Measurements from ENCODE around the gene RTL5.

Gene RTL5

DNA sequence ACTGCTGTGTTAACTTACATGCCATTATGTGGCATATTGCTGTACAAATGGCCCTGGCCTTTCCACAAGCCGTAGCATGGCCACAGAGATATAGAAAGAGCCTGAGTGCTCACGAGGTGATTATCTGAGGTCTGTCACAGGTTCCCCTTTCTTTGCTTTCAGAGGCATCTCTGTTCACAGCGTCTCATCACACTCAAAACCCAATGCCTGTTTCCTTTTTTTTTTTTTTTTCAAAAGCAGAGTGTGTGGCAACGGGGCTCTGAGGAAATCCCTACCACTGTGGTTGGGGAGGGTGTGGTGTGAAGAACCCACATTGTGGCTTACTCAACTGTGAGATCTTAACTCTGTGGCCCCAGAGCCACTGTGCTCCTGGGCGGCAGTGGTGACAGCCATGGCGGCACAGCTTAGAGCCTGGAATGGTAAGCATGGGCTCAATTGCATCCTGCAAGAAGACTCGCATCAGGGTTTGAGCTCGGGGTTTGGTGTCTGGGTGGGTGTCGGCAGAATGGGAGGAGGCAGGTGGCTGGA lies 30.8 kb downstream of the RTL5 start:
- ATAC-seq = no peak
- TF ChIP-seq, protein P1, sequence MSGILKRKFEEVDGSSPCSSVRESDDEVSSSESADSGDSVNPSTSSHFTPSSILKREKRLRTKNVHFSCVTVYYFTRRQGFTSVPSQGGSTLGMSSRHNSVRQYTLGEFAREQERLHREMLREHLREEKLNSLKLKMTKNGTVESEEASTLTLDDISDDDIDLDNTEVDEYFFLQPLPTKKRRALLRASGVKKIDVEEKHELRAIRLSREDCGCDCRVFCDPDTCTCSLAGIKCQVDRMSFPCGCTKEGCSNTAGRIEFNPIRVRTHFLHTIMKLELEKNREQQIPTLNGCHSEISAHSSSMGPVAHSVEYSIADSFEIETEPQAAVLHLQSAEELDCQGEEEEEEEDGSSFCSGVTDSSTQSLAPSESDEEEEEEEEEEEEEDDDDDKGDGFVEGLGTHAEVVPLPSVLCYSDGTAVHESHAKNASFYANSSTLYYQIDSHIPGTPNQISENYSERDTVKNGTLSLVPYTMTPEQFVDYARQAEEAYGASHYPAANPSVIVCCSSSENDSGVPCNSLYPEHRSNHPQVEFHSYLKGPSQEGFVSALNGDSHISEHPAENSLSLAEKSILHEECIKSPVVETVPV (CRISPR knock-in tag; IDR thresholded peaks at IDR 0.05) = no peak
- no peak for TF ChIP-seq GLIS3 (CRISPR knock-in tag; IDR thresholded peaks at IDR 0.05)
- TF ChIP-seq TOX (CRISPR knock-in tag; IDR thresholded peaks at IDR 0.05; ENCODE audit: borderline replicate concordance) = no peak
- no peak for TF ChIP-seq BACH2 (CRISPR knock-in tag; IDR thresholded peaks at IDR 0.05; ENCODE audit: borderline replicate concordance)
- TF ChIP-seq ZFP3 (CRISPR knock-in tag; IDR thresholded peaks at IDR 0.05) = no peak
- TF ChIP-seq ZNF8 (CRISPR knock-in tag; IDR thresholded peaks at IDR 0.05) = no peak
- TF ChIP-seq TCF4 (CRISPR knock-in tag; IDR thresholded peaks at IDR 0.05; ENCODE audit: borderline replicate concordance) = no peak
- TF ChIP-seq, protein P2, sequence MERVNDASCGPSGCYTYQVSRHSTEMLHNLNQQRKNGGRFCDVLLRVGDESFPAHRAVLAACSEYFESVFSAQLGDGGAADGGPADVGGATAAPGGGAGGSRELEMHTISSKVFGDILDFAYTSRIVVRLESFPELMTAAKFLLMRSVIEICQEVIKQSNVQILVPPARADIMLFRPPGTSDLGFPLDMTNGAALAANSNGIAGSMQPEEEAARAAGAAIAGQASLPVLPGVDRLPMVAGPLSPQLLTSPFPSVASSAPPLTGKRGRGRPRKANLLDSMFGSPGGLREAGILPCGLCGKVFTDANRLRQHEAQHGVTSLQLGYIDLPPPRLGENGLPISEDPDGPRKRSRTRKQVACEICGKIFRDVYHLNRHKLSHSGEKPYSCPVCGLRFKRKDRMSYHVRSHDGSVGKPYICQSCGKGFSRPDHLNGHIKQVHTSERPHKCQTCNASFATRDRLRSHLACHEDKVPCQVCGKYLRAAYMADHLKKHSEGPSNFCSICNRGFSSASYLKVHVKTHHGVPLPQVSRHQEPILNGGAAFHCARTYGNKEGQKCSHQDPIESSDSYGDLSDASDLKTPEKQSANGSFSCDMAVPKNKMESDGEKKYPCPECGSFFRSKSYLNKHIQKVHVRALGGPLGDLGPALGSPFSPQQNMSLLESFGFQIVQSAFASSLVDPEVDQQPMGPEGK (CRISPR knock-in tag; IDR thresholded peaks at IDR 0.05; ENCODE audit: borderline replicate concordance) = no peak
- TF ChIP-seq, protein P3, sequence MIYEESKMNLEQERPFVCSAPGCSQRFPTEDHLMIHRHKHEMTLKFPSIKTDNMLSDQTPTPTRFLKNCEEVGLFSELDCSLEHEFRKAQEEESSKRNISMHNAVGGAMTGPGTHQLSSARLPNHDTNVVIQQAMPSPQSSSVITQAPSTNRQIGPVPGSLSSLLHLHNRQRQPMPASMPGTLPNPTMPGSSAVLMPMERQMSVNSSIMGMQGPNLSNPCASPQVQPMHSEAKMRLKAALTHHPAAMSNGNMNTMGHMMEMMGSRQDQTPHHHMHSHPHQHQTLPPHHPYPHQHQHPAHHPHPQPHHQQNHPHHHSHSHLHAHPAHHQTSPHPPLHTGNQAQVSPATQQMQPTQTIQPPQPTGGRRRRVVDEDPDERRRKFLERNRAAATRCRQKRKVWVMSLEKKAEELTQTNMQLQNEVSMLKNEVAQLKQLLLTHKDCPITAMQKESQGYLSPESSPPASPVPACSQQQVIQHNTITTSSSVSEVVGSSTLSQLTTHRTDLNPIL (CRISPR knock-in tag; IDR thresholded peaks at IDR 0.05; ENCODE audit: low read depth) = no peak
- TF ChIP-seq ISL1 (CRISPR knock-in tag; IDR thresholded peaks at IDR 0.05) = no peak
- no peak for TF ChIP-seq OSR1 (CRISPR knock-in tag; IDR thresholded peaks at IDR 0.05)
- TF ChIP-seq CSDC2 (CRISPR knock-in tag; IDR thresholded peaks at IDR 0.05) = no peak
- no peak for TF ChIP-seq SNAI2 (CRISPR knock-in tag; IDR thresholded peaks at IDR 0.05)
- no peak for TF ChIP-seq PPARA (CRISPR knock-in tag; IDR thresholded peaks at IDR 0.05; ENCODE audit: borderline replicate concordance)
- TF ChIP-seq ZNF565 (CRISPR knock-in tag; conservative IDR thresholded peaks at IDR 0.05; ENCODE audit: low read depth) = no peak
- TF ChIP-seq, protein P4, sequence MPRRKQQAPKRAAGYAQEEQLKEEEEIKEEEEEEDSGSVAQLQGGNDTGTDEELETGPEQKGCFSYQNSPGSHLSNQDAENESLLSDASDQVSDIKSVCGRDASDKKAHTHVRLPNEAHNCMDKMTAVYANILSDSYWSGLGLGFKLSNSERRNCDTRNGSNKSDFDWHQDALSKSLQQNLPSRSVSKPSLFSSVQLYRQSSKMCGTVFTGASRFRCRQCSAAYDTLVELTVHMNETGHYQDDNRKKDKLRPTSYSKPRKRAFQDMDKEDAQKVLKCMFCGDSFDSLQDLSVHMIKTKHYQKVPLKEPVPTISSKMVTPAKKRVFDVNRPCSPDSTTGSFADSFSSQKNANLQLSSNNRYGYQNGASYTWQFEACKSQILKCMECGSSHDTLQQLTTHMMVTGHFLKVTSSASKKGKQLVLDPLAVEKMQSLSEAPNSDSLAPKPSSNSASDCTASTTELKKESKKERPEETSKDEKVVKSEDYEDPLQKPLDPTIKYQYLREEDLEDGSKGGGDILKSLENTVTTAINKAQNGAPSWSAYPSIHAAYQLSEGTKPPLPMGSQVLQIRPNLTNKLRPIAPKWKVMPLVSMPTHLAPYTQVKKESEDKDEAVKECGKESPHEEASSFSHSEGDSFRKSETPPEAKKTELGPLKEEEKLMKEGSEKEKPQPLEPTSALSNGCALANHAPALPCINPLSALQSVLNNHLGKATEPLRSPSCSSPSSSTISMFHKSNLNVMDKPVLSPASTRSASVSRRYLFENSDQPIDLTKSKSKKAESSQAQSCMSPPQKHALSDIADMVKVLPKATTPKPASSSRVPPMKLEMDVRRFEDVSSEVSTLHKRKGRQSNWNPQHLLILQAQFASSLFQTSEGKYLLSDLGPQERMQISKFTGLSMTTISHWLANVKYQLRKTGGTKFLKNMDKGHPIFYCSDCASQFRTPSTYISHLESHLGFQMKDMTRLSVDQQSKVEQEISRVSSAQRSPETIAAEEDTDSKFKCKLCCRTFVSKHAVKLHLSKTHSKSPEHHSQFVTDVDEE (CRISPR knock-in tag; IDR thresholded peaks at IDR 0.05) = no peak
- no peak for TF ChIP-seq ZFP30 (CRISPR knock-in tag; IDR thresholded peaks at IDR 0.05)
- TF ChIP-seq ZNF70 (CRISPR knock-in tag; IDR thresholded peaks at IDR 0.05) = no peak
- no peak for TF ChIP-seq ZC3H10 (CRISPR knock-in tag; IDR thresholded peaks at IDR 0.05)
- TF ChIP-seq ARNTL (CRISPR knock-in tag; IDR thresholded peaks at IDR 0.05; ENCODE audit: borderline replicate concordance, low read depth) = no peak

DNA sequence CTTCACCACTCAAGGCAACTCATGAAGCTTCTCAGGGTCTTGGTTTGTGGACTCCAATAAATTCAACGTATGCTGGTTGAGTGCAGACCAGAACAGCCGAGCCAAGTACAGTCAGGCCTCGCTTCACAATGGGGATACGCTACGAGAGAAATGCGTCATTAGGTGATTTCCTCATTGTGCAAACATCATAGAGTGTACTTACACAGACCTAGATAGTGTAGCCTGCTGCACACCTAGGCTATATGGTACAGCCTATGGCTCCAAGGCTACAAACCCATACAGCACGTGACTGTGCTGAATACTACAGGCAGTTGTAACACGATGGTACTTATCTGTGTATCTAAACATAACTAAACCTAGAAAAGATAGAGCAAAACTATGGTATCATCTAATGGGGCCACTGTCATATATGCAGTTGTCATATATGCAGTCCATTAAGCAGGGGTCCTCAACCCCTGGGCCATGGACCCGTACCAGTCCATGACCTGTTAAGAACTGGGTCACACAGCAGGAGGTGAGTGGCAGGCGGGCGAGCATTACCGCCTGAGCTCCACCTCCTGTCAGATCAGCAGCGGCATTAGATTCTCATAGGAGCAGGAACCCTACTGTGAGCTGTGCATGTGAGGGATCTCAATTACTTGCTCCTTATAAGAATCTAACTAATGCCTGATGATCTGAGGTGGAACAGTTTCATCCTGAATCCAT lies 31.5 kb downstream of the RTL5 start:
- ATAC-seq = no peak
- TF ChIP-seq TOX (CRISPR knock-in tag; IDR thresholded peaks at IDR 0.05; ENCODE audit: borderline replicate concordance) = no peak
- no peak for TF ChIP-seq ZNF70 (CRISPR knock-in tag; IDR thresholded peaks at IDR 0.05)
- no peak for TF ChIP-seq OSR1 (CRISPR knock-in tag; IDR thresholded peaks at IDR 0.05)
- TF ChIP-seq PPARA (CRISPR knock-in tag; IDR thresholded peaks at IDR 0.05; ENCODE audit: borderline replicate concordance) = no peak
- TF ChIP-seq ZNF565 (CRISPR knock-in tag; conservative IDR thresholded peaks at IDR 0.05; ENCODE audit: low read depth) = no peak
- no peak for TF ChIP-seq GLIS3 (CRISPR knock-in tag; IDR thresholded peaks at IDR 0.05)
- TF ChIP-seq, protein P3 (CRISPR knock-in tag; IDR thresholded peaks at IDR 0.05; ENCODE audit: low read depth) = no peak
- TF ChIP-seq, protein P5, sequence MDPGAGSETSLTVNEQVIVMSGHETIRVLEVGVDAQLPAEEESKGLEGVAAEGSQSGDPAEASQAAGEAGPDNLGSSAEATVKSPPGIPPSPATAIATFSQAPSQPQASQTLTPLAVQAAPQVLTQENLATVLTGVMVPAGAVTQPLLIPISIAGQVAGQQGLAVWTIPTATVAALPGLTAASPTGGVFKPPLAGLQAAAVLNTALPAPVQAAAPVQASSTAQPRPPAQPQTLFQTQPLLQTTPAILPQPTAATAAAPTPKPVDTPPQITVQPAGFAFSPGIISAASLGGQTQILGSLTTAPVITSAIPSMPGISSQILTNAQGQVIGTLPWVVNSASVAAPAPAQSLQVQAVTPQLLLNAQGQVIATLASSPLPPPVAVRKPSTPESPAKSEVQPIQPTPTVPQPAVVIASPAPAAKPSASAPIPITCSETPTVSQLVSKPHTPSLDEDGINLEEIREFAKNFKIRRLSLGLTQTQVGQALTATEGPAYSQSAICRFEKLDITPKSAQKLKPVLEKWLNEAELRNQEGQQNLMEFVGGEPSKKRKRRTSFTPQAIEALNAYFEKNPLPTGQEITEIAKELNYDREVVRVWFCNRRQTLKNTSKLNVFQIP (CRISPR knock-in tag; IDR thresholded peaks at IDR 0.05; ENCODE audit: borderline replicate concordance, low read depth) = no peak
- TF ChIP-seq TCF4 (CRISPR knock-in tag; IDR thresholded peaks at IDR 0.05; ENCODE audit: borderline replicate concordance) = no peak
- TF ChIP-seq ESRRG (CRISPR knock-in tag; IDR thresholded peaks at IDR 0.05) = no peak
- no peak for TF ChIP-seq SNAI2 (CRISPR knock-in tag; IDR thresholded peaks at IDR 0.05)
- TF ChIP-seq BACH2 (CRISPR knock-in tag; IDR thresholded peaks at IDR 0.05; ENCODE audit: borderline replicate concordance) = no peak
- no peak for TF ChIP-seq RARB (CRISPR knock-in tag; IDR thresholded peaks at IDR 0.05)
- TF ChIP-seq ZFP30 (CRISPR knock-in tag; IDR thresholded peaks at IDR 0.05) = no peak
- TF ChIP-seq, protein P2 (CRISPR knock-in tag; IDR thresholded peaks at IDR 0.05; ENCODE audit: borderline replicate concordance) = no peak
- no peak for TF ChIP-seq ARNTL (CRISPR knock-in tag; IDR thresholded peaks at IDR 0.05; ENCODE audit: borderline replicate concordance, low read depth)
- TF ChIP-seq ZNF8 (CRISPR knock-in tag; IDR thresholded peaks at IDR 0.05) = no peak
